ENCODE results near the gene RNF169.

Gene RNF169

GRCh38 chr11:74849525-74850391, 101.1 kb downstream of the RNF169 start:
- peaks cover 30% of the 10 kb centered on the region for H3K36me3 ChIP-seq (ENCODE audit: control insufficient read depth, insufficient read depth, low read length)
- H3K9me3 ChIP-seq (ENCODE audit: control insufficient read depth, low read length) = no peaks in the 10 kb centered on the region
- no peak overlapping the region for H3K4me3 ChIP-seq (ENCODE audit: insufficient read depth, low read depth, low read length, poor library complexity, severe bottlenecking)
- H3K4me1 ChIP-seq (ENCODE audit: control insufficient read depth, insufficient read depth, low read length, poor library complexity, severe bottlenecking) = peaks cover 6% of the 10 kb centered on the region
- H3K27me3 ChIP-seq (replicated peaks; ENCODE audit: control insufficient read depth, insufficient read depth, low read length, poor library complexity, severe bottlenecking) = no peaks in the 10 kb centered on the region
- no peak overlapping the region for H3K27ac ChIP-seq (ENCODE audit: insufficient read depth, low read length, poor library complexity, severe bottlenecking)
- DNase-seq = no peak

GRCh38 chr11:74853223-74853622, 104.6 kb downstream of the RNF169 start:
- Histone ChIP-seq H3K27ac (ENCODE audit: insufficient read depth, low read length, poor library complexity, severe bottlenecking) (no peak overlapping the region), H3K36me3 (ENCODE audit: control insufficient read depth, insufficient read depth, low read length) (peaks cover 21% of the 10 kb centered on the region), H3K4me1 (ENCODE audit: control insufficient read depth, insufficient read depth, low read length, poor library complexity, severe bottlenecking) (no peaks in the 10 kb centered on the region), H3K9me3 (ENCODE audit: control insufficient read depth, low read length) (no peaks in the 10 kb centered on the region), H3K27me3 (replicated peaks; ENCODE audit: control insufficient read depth, insufficient read depth, low read length, poor library complexity, severe bottlenecking) (no peaks in the 10 kb centered on the region), H3K4me3 (ENCODE audit: insufficient read depth, low read depth, low read length, poor library complexity, severe bottlenecking) (no peak overlapping the region)
- no peak for DNase-seq

GRCh38 chr11:74860743-74861142, 112.1 kb downstream of the RNF169 start:
- Histone ChIP-seq H3K27me3 (replicated peaks; ENCODE audit: control insufficient read depth, insufficient read depth, low read length, poor library complexity, severe bottlenecking) (no peaks in the 10 kb centered on the region), H3K9me3 (ENCODE audit: control insufficient read depth, low read length) (peaks cover 8% of the 10 kb centered on the region), H3K27ac (ENCODE audit: insufficient read depth, low read length, poor library complexity, severe bottlenecking) (no peak overlapping the region), H3K4me3 (ENCODE audit: insufficient read depth, low read depth, low read length, poor library complexity, severe bottlenecking) (no peak overlapping the region), H3K36me3 (ENCODE audit: control insufficient read depth, insufficient read depth, low read length) (peaks cover 39% of the 10 kb centered on the region), H3K4me1 (ENCODE audit: control insufficient read depth, insufficient read depth, low read length, poor library complexity, severe bottlenecking) (no peaks in the 10 kb centered on the region)
- DNase-seq = no peak

GRCh38 chr11:74863410-74863809, 114.8 kb downstream of the RNF169 start:
- peaks cover 26% of the 10 kb centered on the region for H3K9me3 ChIP-seq (ENCODE audit: control insufficient read depth, low read length)
- peaks cover 42% of the 10 kb centered on the region for H3K36me3 ChIP-seq (ENCODE audit: control insufficient read depth, insufficient read depth, low read length)
- no peak for DNase-seq
- H3K4me1 ChIP-seq (ENCODE audit: control insufficient read depth, insufficient read depth, low read length, poor library complexity, severe bottlenecking) = no peaks in the 10 kb centered on the region
- no peak overlapping the region for H3K27ac ChIP-seq (ENCODE audit: insufficient read depth, low read length, poor library complexity, severe bottlenecking)
- no peaks in the 10 kb centered on the region for H3K27me3 ChIP-seq (replicated peaks; ENCODE audit: control insufficient read depth, insufficient read depth, low read length, poor library complexity, severe bottlenecking)
- no peak overlapping the region for H3K4me3 ChIP-seq (ENCODE audit: insufficient read depth, low read depth, low read length, poor library complexity, severe bottlenecking)

GRCh38 chr11:74866557-74866956, 117.9 kb downstream of the RNF169 start:
- no peak overlapping the region for H3K27ac ChIP-seq (ENCODE audit: insufficient read depth, low read length, poor library complexity, severe bottlenecking)
- H3K4me3 ChIP-seq (ENCODE audit: insufficient read depth, low read depth, low read length, poor library complexity, severe bottlenecking) = no peak overlapping the region
- H3K36me3 ChIP-seq (ENCODE audit: control insufficient read depth, insufficient read depth, low read length) = peaks cover 44% of the 10 kb centered on the region
- H3K27me3 ChIP-seq (replicated peaks; ENCODE audit: control insufficient read depth, insufficient read depth, low read length, poor library complexity, severe bottlenecking) = no peaks in the 10 kb centered on the region
- DNase-seq = no peak
- no peaks in the 10 kb centered on the region for H3K4me1 ChIP-seq (ENCODE audit: control insufficient read depth, insufficient read depth, low read length, poor library complexity, severe bottlenecking)
- peaks cover 38% of the 10 kb centered on the region for H3K9me3 ChIP-seq (ENCODE audit: control insufficient read depth, low read length)

GRCh38 chr11:74870485-74870884, 121.8 kb downstream of the RNF169 start:
- Histone ChIP-seq H3K27me3 (replicated peaks; ENCODE audit: control insufficient read depth, insufficient read depth, low read length, poor library complexity, severe bottlenecking) (no peaks in the 10 kb centered on the region), H3K9me3 (ENCODE audit: control insufficient read depth, low read length) (peaks cover 47% of the 10 kb centered on the region), H3K4me1 (ENCODE audit: control insufficient read depth, insufficient read depth, low read length, poor library complexity, severe bottlenecking) (no peaks in the 10 kb centered on the region), H3K27ac (ENCODE audit: insufficient read depth, low read length, poor library complexity, severe bottlenecking) (no peak overlapping the region), H3K36me3 (ENCODE audit: control insufficient read depth, insufficient read depth, low read length) (peaks cover 41% of the 10 kb centered on the region), H3K4me3 (ENCODE audit: insufficient read depth, low read depth, low read length, poor library complexity, severe bottlenecking) (no peak overlapping the region)
- no peak for DNase-seq

- H3K9me3 ChIP-seq (ENCODE audit: control insufficient read depth, low read length) = peaks cover 42% of the 10 kb centered on the region
- no peak for DNase-seq
- H3K36me3 ChIP-seq (ENCODE audit: control insufficient read depth, insufficient read depth, low read length) = peaks cover 36% of the 10 kb centered on the region
- no peaks in the 10 kb centered on the region for H3K27me3 ChIP-seq (replicated peaks; ENCODE audit: control insufficient read depth, insufficient read depth, low read length, poor library complexity, severe bottlenecking)
- H3K27ac ChIP-seq (ENCODE audit: insufficient read depth, low read length, poor library complexity, severe bottlenecking) = no peak overlapping the region
- no peak overlapping the region for H3K4me3 ChIP-seq (ENCODE audit: insufficient read depth, low read depth, low read length, poor library complexity, severe bottlenecking)
- H3K4me1 ChIP-seq (ENCODE audit: control insufficient read depth, insufficient read depth, low read length, poor library complexity, severe bottlenecking) = no peaks in the 10 kb centered on the region
These were observed 122.4 kb downstream of the RNF169 start for GRCh38 chr11:74871037-74871436.

GRCh38 chr11:74877132-74877531, 128.5 kb downstream of the RNF169 start:
- DNase-seq = no peak
- H3K4me1 ChIP-seq (ENCODE audit: control insufficient read depth, insufficient read depth, low read length, poor library complexity, severe bottlenecking) = no peaks in the 10 kb centered on the region
- no peaks in the 10 kb centered on the region for H3K27me3 ChIP-seq (replicated peaks; ENCODE audit: control insufficient read depth, insufficient read depth, low read length, poor library complexity, severe bottlenecking)
- peaks cover 9% of the 10 kb centered on the region for H3K9me3 ChIP-seq (ENCODE audit: control insufficient read depth, low read length)
- peaks cover 9% of the 10 kb centered on the region for H3K36me3 ChIP-seq (ENCODE audit: control insufficient read depth, insufficient read depth, low read length)
- no peak overlapping the region for H3K4me3 ChIP-seq (ENCODE audit: insufficient read depth, low read depth, low read length, poor library complexity, severe bottlenecking)
- H3K27ac ChIP-seq (ENCODE audit: insufficient read depth, low read length, poor library complexity, severe bottlenecking) = no peak overlapping the region

All from effector memory CD4-positive, alpha-beta T cell (primary cell).